HG02678 (cell line): ENCODE results near the gene KCNQ1.

Experiments
- ATAC-seq: cut with Tn5 transposase; IDR thresholded peaks from one replicate; pipeline ENCODE4 v1.9.1; 2021; ENCODE audit warnings: mild to moderate bottlenecking, moderate library complexity; ENCODE audit not compliant: unreplicated experiment

The KCNQ1 gene, protein sequence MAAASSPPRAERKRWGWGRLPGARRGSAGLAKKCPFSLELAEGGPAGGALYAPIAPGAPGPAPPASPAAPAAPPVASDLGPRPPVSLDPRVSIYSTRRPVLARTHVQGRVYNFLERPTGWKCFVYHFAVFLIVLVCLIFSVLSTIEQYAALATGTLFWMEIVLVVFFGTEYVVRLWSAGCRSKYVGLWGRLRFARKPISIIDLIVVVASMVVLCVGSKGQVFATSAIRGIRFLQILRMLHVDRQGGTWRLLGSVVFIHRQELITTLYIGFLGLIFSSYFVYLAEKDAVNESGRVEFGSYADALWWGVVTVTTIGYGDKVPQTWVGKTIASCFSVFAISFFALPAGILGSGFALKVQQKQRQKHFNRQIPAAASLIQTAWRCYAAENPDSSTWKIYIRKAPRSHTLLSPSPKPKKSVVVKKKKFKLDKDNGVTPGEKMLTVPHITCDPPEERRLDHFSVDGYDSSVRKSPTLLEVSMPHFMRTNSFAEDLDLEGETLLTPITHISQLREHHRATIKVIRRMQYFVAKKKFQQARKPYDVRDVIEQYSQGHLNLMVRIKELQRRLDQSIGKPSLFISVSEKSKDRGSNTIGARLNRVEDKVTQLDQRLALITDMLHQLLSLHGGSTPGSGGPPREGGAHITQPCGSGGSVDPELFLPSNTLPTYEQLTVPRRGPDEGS

DNA sequence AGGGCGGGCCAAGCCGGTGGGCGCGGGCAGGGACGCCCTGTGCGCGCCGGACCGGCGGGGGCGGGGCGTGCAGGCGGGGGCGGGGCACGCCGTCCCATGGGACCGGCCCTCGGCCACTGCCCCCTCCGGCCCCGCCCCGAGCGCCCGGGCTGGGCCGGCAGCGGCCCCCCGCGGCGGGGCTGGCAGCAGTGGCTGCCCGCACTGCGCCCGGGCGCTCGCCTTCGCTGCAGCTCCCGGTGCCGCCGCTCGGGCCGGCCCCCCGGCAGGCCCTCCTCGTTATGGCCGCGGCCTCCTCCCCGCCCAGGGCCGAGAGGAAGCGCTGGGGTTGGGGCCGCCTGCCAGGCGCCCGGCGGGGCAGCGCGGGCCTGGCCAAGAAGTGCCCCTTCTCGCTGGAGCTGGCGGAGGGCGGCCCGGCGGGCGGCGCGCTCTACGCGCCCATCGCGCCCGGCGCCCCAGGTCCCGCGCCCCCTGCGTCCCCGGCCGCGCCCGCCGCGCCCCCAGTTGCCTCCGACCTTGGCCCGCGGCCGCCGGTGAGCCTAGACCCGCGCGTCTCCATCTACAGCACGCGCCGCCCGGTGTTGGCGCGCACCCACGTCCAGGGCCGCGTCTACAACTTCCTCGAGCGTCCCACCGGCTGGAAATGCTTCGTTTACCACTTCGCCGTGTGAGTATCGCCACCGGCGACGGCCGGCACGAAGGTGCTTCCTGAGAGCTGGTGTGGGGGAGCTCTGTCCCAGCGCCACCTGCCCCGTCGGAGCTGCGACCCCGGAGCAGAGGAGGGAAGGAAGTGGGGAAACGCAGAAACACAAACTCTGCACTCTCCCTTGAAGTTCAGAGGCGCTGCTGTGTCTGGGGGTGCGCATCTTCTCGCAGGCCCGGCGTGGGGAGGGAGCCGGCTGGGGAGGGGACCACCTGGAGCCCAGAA is at the start of gene KCNQ1:
TSS of gene KCNQ1 (plus strand) at position 188 of the 925 bp plus-strand sequence. CDS start at position 279, 91 bp downstream.
- no peak for ATAC-seq

DNA sequence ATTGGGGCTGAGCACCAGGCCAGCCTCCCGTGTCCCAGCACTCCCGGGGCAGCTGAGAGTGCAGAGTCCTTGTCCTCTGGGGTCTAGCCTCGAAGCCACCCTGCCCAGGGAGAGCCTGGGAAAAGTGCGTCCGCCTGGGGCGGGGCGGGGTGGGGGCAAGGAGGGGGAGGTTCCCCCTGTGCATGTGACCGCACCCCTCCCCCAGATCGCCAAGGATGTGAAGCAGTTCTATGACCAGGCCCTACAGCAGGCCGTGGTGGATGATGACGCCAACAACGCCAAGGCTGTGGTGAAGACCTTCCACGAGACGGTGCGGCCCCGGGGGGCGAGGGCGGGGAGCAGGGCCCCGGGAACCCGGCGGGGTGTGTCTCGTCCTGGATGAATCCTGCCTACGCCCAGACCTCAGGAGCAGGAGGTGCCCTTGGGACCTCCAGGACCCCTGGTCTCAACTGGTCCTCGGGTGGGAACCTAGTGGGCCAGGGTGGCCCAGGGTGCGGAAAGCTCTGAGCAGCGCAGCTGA is 49.5 kb upstream of the KCNQ1 start:
- ATAC-seq = no peak

GRCh38 chr11:2395856-2396255 is 49.0 kb upstream of the KCNQ1 start:
- no peak for ATAC-seq

DNA sequence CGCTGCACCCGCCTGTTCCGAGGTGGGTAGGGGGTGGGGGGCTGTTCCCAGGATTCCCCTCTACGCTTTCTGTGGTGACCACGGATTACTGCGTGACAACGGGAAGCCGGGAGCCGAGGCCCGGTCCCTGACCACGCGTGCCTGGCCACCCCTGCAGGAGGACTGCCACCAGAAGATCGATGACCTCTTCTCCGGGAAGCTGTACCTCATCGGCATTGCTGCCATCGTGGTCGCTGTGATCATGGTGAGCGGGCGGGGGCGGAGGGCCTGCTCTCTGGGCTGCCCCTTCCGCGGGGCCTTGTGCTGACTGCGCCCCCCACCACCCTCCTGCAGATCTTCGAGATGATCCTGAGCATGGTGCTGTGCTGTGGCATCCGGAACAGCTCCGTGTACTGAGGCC is 48.3 kb upstream of the KCNQ1 start:
- ATAC-seq = no peak

DNA sequence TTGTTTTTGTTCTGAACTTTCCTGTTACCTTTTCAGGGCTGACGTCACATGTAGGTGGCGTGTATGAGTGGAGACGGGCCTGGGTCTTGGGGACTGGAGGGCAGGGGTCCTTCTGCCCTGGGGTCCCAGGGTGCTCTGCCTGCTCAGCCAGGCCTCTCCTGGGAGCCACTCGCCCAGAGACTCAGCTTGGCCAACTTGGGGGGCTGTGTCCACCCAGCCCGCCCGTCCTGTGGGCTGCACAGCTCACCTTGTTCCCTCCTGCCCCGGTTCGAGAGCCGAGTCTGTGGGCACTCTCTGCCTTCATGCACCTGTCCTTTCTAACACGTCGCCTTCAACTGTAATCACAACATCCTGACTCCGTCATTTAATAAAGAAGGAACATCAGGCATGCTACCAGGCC is 47.8 kb upstream of the KCNQ1 start:
- ATAC-seq = no peak

DNA sequence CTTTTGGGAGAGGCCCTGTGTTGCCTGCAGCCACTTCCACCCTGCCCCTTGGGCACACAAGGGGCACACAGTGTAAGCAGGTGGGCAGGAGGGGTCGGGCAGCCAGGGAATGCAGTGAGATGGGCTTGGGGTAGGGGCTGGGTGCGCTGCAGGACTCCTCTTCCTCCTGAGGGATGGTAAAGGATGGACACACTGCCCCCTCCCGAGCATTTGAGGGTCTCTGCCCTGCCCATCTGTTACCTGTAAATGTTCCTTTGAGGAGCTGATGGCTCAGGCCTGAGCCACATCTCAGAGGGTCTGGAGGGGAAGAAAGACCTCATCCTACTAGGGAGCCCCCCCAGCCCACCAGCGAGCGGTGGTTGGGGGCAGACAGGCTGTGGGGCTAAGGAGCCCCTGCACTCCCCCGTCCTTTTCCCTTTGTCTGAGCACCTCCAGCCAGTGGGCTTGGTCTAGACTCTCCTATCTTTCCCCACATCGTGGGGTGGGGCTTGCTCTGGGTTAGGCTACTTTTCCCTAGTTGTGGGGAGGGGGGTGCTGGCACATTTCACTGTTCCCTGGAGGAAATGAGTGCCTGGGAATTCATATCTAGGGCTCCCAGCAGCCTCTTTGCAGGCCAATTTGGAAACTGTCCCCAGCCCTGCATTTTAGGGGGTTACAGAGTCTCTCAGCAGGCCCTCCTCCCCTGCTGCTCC is 46.0 kb upstream of the KCNQ1 start:
- ATAC-seq = no peak

- no peak for ATAC-seq
Observed at GRCh38 chr11:2399488-2400068, 45.2 kb upstream of the KCNQ1 start.

GRCh38 chr11:2400069-2400761 is 44.6 kb upstream of the KCNQ1 start, which contains the start of gene TSSC4:
Gene TSSC4, plus strand, starts transcription at chr11:2400750. Its CDS starts 1,884 bp downstream, at chr11:2402634.
- ATAC-seq = peak; percentile 80

- no peak for ATAC-seq
Observed at GRCh38 chr11:2400762-2401435, 43.9 kb upstream of the KCNQ1 start.

DNA sequence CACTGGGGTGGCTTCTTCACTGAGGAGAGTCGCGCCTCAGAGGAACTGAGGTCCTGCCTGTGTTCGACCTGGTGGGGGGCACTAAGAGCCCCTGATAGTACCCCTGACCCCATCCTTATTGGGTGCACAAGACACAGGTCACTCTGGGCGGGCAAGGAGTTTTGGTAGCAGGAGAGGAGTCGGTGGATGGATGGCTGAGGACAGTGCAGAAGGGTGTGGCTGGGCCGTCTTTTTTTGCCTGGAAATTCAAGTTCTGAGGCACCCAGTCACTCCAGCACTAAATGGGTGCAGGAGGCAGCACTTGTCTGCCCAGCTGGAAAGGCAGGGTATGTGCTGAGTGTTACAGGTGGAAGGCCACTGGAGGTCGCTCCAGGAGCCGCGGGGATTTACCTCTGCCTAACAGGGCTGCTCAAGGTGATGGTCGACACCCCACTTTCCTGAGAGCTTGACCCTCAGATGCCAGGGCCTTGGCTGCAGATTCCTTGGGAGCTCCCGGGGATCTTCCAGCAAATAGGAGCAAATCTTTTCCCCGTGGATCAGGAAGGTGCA is 43.3 kb upstream of the KCNQ1 start:
- no peak for ATAC-seq

DNA sequence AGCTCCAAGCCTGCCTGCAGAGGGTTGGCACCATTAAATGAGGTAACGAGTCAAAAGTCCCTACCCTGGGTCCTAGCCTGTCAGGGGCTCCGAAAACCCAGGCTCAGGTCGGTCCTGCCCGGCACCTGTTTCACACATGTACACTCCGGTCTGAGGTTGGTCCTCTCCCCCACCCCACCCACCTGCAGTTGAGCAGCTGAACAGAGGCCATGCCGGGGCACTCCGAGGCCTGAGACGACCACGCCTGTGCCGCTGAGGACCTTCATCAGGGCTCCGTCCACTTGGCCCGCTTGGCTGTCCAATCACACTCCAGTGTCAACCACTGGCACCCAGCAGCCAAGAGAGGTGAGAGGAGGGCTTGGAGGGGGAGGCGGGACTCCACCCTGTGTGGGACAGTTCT is 42.7 kb upstream of the KCNQ1 start:
- ATAC-seq = no peak

- ATAC-seq = no peak
Observed at GRCh38 chr11:2402890-2403645, 41.7 kb upstream of the KCNQ1 start.

GRCh38 chr11:2404735-2405196 is 40.0 kb upstream of the KCNQ1 start:
- ATAC-seq = no peak

DNA sequence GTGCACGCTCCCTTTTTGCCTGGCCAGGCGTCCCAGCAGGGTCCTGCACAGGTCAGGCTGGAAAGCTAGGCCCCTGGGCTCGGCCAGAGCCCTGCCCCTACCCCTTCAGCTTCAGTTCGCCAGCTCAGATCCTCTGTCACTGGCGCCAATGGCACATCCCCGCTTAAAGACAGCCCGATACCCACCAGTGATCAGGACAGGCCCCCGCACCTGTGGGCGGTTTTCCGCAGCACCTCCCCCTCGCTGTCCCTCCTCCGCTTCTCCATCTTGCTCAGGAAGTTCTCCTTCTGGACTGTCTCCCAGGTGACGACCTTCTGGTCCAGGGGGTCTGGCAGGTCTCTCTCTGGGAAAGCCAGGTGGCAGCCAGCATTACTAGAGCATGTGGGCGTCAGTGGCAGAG is 38.4 kb upstream of the KCNQ1 start:
- no peak for ATAC-seq

DNA sequence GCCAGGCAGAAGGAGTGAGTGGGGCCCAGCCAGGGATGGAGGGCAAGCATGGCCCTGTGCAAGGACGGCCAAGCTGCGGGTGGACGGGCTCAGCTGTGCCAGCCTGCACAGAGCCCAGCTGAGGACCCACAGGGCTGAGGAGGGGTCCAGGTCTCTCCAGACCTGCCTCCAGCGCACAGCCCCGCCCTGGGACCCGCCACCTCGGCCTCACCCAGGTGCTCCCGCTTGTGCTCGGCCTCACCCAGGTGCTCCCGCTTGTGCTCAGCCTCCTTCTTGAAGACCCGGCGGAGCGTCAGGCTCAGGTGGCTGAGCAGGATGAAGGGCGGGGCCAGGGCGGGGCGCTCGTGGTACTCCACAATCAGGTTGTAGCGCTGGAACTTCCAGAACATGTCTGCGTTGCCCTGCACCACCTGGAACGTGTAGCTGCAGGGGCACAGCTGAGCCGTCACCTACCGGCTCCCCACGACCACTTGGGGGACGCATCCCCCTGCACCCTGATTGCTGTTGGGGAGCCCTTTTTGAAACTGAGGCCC is 37.9 kb upstream of the KCNQ1 start:
- no peak for ATAC-seq

DNA sequence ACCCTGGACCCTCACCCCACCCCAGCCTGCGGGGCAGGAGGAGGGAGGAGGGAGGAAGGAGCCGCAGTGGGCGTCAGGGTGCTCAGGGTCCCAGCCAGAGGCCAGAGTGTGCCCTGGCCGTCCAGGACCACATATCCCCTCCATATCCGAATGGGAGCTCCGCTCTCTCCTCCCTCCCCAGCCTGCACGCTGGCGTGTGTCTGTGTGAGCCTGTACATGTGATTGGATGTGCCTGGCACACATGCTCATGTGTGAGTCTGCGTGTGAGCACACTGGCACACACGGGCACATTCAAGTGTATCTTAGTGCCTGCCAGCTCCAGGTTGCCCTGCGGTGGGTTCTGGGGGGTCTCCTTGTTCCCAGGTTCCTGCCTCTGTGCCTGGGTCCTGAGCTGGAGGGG is 36.1 kb upstream of the KCNQ1 start:
- no peak for ATAC-seq

DNA sequence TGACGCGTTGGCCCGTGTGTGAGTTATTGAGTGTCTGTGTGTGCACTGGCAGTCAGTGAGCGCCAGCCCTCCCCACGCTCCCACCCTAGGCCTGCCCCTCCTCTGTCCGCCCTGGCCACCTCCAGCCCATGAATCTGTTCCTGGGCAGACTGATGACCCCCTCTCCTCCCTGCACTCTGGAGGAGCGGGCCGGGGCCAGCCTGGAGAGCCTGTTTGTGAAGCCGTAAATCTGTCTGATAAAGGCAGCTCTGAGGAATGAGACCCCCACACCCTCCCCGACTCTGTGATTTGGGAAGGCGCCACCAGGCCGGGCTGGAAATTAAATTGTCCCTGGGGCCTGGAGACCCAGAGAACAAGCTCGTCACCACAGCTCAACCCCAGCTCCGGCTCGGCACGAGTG is 35.7 kb upstream of the KCNQ1 start:
- ATAC-seq = no peak
